HG02678 (cell line): ENCODE measurements around the gene PLA2G1B.
"Not testable (repeated sequence)": the region's sequence is repeated elsewhere in the genome, so short reads cannot be mapped to it uniquely, and the experiment has no call there.

Experiments used
- ATAC-seq: cut with Tn5 transposase; IDR thresholded peaks from one replicate; pipeline ENCODE4 v1.9.1; 2021; ENCODE audit warnings: mild to moderate bottlenecking, moderate library complexity; ENCODE audit not compliant: unreplicated experiment

Gene PLA2G1B

DNA sequence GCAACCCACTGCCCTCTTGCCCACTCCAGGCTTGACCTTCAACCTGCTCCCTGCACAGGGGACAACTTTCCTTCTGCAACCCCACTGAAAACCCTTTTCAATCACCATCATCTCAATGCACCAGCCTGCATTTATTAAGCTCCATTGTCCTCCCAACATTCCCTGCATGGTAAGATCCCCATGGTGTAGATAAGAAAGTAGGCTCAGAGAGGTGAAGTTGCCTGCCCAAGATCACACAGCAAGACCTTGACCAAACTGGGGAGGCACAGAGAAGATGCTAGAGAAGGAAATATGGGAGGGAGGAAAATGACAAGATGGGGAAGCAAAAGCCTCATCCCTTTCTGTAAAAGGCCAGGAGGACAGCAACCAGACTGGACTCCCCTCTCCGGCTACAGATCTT is 31.5 kb upstream of the PLA2G1B start:
- ATAC-seq = no peak

DNA sequence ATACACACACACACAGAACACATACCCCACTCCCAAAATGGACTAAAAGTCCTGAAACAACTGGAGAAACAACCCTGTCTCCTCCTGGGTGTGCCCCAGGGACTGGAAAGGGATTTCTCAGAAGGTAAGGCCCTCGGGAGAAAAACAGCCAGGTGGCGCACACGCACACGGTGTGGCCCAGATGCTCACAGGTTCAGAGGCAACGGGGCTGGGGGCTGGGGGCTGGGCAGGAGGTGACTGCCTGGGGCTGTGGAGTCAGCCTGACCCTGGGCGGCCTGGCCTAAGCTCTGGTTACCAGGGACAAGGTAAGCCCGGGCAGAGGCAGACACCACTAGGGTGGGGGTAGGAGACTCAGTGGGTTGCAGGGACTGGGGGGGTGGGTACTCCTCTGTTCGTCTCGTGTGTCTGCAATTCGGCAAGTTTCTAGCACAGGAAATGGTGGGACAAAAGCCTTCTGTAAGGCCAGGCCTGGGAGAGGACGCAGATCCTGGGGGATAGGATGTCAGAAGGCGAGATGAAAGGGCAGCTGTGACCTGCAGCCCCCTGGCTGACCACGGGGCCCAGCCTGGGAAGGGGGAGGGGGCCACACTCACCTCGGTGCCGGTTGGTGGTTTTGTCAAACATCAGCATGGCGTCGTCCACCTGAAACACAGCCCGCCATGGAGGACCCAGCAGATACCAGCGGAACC is 31.0 kb upstream of the PLA2G1B start:
- no peak for ATAC-seq

DNA sequence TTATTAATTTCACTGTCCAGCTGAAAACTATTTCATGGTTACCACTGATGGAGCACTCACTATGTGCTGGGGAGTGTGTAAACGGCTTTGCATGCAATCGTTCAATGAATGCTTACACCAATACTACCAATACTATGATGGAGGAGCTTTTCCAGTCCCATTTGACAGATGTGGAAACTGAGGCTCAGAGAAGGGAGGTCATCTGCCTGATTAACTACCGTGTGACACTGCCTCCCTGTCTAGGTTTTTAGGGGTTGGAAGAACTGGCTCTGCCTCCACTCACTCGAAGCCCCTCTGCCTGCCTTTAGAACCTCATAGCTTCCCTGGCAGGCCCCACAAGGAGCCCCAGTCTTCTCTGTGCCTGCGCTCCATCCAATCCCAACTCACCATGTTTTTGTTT is 29.5 kb upstream of the PLA2G1B start:
- no peak for ATAC-seq

DNA sequence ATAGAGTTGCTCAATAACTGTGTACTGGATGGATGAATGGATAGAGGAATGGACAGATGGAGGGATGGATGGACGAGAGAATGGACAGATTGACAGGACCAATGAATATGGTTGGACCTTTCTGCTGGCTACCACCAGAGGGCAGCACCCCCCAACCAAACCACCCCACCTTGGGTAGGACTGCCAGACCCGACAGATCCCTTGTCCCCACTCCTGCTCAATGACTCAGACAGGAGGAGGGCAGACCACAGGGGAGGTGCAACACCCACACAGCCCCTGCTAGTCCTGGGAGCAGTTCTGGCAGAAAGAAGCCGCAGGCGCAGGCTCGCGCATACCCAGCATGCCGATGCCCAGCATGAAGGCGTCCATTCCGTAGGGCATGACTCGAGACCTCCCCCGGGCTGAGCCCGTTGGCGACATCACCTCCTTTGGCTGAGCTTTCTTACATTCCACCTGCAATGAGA is 29.0 kb upstream of the PLA2G1B start:
- no peak for ATAC-seq

DNA sequence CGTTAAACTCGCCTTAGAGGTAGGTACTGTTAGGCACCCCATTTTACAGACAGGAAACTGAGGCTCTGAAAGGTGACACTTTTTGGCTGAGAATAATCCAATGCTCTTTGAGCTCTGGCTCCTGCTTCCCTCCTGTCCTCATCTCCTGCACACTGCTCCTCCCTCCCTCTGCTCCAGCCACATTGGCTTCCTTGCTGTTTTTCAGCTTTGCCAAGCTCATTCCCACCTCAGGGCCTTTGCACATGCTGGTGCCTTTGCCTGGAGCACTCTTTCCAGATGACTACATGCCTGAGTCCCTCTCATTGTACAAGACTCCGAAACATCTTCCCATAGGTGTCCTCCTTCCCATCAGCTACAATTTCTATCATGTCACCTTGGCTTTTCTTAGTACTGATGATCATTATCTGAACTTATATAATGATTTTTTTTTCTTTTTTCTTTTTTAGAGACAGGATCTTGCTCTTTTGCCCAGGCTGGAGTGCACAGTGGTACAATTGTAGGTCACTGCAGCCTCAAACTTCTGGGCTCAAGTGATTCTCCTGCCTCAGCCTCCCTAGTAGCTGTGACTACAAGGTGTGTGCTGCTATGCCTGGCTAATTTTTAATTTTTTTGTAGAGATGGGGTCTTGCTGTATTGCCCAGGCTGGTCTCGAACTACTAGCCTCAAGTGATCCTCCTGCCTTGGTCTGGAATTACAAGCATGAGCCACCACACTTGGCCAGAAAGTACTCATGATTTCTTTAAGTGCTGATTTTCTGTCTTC is 26.2 kb upstream of the PLA2G1B start:
- ATAC-seq = no peak

DNA sequence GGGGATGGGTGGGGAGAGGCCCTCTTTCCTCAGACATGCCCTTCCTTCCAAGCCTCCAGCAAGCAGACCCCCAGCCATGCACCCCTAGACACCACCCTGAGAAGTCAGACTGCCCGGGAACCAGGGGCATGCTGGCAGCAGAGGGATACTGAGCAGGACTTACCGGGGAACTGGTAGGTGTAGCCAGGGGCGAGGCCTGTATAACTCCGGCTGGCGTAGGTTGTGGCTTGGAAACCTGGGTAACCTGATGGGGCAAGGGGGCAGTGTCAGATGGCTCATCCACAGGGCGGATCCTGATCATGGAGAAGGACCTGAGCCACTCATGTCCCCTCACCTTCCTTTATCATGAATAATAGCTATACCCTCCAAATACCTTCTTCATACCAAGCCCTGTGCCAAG is 25.6 kb upstream of the PLA2G1B start:
- no peak for ATAC-seq

DNA sequence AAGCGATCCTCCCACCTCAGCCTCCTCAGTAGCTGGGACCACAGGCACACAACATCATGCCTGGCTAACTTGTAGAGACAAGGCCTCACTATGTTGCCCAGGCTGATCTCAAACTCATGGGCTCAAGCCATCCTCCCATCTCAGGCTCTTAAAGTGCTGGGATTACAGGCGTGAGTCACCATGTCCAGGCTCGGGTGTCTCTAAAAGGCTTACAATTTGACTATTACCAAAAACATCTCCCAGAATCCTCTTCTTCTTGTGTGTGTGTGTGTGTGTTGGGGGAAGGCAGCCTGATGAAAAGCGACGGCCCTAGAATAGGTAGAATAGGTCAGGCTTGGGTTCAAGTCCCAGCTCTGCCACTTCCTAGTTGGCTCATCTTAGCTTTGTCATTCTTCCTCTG is 24.5 kb upstream of the PLA2G1B start:
- no peak for ATAC-seq

DNA sequence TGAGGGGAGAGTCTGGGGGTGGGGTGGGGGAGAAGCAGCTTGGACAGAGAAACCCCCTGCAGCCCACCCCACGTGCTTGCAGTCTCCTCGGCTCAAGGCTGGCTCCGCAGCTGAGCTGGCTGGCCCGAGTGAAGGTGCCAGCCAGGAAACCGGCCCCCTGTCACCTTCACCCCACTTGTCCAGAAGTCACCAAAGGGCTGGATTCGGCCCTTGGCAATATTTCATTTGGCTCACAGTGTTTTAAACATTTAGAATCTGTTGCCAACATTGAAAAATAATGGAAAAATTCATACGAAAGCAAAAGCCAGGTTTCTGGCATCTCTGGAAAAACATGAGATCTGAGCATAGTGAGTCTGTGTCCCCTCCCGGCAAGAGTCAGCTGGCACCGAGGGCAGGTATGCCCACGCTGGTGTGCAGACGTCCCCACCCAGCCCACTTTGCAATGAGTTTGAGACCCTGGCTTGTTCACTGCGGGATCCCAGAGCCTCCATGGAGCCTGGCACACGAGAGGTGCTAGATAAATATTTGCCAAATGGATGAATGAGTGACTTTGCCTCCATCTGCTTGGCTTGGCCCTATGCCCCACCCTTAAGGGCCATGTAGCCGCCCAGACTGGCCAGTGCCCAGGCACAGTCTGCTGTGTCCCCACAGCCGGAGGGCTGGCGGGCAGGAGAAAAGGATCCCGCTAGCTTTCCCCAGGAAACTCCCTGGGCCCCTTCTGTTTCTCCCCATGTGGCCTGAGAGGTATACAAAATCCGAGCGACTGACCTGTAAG is 23.2 kb upstream of the PLA2G1B start:
- no peak for ATAC-seq

DNA sequence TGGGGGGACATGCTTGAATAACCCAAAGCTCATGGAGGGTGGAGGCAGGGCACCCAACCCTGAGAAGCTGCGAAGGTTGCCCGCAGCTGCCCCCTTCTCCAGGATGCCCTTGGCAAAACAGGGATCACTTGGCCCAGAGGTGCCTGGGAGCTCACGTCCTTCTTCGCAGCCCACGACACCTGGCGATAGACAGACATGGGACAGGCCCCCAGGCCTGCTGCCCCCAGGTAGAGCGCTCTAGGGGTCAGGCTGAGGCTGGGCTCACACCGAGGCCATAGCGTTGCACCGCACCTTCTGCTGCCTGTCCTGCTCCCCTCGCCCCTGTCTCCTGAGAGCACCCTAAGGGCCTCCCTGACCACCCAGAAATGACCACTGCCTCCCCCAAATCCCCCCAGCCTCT is 20.2 kb upstream of the PLA2G1B start:
- ATAC-seq = no peak

DNA sequence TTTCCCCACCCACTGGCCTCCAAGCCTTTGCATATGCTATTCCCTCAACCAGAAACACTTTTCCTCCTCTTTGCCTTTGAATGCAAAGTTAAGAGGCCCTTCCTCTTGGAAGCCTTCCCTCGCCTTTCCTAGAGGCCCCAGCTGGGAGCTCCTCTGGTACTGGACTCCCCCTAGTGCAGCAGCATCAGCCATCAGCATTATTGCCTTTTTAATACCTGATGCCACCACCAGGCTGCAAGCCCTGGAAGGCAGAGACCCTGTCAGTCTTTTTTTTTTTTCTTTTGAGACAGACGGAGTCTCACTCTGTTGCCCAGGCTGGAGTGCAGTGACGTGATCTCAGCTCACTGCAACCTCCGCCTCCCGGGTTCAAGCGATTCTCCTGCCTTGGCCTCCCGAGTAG is 19.1 kb upstream of the PLA2G1B start:
- ATAC-seq = no peak

DNA sequence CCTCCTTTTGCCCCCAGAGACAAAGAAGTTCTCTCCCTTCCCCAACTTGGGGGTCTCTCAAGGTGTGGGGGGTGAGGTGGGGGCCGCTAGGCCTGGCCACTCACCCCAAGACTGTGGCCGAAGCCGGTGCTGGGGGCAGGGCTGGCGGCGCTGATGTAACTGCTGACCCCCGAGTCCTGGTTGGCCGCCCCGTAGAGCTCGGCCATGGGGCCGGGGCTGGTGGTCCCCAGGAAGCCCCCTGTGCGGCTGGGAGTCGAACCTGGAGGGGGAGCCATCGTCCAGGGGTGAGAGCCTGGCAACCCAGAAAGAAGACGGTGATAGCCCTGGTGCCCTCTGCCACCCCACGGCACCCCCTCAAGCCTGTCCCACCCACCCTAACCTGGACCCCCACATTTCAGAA is 18.5 kb upstream of the PLA2G1B start:
- no peak for ATAC-seq

DNA sequence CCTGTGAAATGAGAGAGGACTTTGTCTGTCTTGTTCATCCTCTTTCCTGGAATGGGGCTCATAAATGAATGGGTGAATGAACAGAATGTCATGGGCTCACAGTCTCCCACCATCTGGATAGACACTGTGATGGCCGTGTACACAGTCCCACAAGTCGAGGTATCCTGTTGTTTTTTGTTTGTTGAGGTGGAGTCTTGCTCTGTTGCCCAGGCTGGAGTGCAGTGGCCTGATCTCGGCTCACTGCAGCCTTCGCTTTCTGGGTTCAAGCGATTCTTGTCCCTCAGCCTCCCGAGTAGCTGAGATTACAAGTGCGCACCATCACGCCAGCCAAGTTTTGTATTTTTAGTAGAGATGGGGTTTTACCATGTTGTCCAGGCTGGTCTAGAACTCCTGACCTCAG is 16.1 kb upstream of the PLA2G1B start:
- no peak for ATAC-seq

DNA sequence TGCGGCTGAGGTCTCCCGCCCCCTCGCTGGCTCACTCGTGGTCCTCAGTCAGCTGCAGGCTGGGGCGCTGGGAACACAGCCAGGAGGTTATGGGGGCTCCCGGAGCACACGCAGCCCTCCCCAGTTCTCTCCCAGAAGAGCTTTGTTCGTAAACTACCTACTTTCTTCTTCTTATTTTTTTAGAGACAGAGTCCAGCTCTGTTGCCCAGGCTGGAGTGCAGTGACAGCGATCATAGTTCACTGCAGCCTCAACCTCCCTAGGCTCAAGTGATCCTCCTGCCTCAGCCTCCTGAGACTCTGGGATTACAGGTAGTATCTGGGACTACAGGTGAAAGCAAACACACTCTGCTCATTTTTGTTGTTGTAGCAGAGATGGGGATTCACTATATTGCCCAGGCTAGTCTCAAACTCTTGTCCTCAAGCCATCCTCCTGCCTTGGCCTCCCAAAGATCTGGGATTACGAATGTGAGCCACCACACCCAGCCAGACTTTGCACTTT is 15.5 kb upstream of the PLA2G1B start:
- no peak for ATAC-seq

DNA sequence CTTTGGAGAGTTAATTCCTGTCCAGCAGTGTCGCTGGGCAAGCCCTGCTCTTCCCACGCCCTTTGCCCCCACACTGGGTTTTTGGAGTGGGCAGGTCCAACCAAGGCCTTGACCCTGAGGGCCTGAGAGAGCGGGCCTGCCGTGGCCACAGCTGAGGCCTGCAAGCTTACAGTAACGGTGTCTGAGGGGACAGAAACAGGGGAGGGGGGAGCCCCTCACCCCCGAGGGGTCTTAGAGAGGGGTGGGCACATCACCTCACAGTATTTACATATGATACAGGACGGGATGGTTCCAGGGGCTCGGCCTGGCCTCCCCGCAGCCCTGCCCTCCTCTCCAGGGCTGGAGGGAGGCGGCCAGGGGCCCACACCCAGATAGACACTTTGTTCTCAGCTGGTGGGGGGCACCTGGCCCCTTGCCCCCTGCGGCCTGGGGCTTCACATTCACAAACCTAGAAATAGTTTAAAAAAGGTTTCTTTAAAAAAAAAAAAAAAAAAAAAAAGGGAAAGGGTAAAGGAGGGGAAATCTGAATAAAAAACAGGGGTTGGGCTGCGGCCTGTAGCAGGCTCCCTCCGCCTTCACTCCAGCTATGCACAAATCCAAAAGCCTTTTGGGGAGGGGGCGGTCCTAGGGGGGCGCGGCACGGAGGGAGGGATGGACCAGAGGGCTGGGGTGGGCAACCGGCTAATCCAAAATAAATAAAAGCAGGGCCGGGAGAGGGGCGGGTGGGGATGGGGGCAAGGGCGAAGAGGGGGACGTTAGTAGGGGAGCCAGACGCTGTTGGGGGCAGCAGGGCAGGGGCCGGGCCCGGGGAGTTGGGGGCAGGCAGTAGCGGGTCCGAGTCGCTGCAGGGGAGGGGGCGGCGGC is 14.8 kb upstream of the PLA2G1B start:
- no peak for ATAC-seq

DNA sequence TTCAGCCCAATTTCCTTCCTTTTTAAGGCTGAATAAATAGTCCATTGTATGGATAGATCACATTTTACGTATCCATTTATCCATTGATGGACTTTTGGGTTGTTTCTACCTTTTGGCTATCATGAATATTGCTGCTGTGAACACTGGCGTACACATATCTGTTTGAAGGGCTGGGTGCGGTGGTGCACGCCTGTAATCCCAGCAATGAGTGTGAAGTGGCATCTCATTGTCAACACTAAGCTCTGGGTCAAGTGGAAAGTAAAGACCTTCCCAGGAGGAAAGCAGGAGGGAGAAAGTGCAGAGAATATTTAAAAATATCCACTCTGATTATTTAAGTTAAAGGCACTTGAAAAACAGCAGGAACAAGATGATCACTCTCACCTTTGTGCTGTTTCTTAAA is 11.7 kb upstream of the PLA2G1B start:
- no peak for ATAC-seq

DNA sequence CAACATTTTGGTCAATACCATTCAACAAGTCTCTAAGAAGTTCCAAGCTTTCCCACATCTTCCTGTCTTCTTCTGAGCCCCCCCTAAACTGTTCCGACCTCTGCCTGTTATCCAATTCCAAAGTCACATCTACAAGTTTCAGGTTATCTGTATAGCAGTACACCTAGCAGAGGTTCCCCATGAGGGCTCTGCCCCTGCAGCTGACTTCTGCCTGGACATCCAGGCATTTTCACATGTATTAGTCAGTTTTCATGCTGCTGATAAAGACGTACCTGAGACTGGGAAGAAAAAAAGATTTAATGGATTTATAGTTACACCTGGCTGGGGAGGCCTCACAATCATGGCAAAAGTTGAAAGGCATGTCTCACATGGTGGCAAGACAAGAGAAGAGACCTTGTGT is 10.2 kb upstream of the PLA2G1B start:
- ATAC-seq = no peak

DNA sequence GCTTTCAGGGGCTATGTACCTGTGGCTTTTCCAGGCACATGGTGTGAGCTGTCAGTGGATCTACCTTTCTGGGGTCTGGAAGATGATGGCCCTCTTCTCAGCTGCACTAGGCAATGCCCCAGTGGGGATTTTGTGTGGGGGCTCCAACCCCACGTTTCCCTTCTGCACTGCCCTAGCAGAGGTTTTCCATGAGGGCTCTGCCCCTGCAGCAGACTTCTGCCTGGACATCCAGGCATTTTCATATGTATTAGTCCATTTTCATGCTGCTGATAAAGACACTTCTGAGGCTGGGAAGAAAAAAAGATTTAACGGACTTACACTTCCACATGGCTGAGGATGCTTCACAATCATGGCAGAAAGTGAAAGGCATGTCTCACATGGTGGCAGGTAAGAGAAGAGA is 8.8 kb upstream of the PLA2G1B start:
- ATAC-seq = not testable (repeated sequence)

DNA sequence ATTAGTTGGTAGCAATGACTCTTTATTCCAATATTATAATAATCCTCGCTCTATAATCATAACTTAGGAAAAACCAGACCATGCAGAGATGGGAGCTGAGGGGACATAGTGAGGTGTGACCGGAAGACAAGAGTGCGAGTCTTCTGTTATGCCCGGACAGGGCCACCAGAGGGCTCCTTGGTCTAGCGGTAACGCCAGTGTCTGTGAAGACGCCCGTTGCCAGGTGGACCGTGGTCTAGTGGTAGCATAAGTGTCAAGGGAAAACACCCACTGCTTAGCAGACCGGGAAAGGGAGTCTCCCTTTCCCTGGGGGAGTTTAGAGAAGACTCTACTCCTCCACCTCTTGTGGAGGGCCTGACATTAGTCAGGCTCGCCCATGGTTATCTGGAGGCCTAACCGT is 7.9 kb upstream of the PLA2G1B start:
- not testable (repeated sequence) for ATAC-seq

DNA sequence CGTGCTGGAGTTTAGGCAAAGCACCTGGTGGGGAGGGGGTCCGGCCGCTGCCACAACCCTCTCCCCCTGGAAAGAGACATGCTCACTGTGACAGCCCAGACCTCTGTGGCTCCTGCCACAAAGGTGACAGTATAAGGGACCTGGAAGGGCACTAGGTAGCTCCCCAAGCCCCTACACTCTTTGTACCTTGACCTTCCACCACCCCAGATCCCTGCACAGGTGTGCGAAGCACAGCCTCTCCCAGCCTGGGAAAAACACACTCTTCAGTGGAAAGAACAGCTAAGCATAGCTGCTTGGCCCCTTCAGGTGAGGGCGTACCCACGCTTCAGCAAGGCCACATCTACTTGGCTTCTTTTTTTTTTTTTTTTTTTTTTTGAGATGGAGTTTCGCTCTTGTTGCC is 4.9 kb upstream of the PLA2G1B start:
- no peak for ATAC-seq

DNA sequence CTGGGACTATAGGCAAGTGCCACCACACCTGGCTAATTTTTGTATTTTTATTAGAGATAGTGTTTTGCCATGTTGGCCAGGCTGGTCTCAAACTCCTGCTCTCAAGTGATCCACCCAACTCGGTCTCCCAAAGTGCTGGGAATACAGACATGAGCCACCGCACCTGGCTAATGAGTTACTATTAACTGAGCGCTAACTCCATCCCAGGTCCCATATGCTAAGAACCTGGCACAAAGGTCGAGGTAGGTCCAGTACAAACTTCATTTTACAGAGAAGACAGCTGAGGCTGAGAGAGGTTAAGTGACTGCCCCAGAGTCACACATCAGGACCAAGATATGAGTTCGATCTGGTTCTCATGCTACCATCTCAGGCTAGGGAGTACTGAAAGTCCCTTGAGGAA is 4.5 kb upstream of the PLA2G1B start:
- no peak for ATAC-seq

DNA sequence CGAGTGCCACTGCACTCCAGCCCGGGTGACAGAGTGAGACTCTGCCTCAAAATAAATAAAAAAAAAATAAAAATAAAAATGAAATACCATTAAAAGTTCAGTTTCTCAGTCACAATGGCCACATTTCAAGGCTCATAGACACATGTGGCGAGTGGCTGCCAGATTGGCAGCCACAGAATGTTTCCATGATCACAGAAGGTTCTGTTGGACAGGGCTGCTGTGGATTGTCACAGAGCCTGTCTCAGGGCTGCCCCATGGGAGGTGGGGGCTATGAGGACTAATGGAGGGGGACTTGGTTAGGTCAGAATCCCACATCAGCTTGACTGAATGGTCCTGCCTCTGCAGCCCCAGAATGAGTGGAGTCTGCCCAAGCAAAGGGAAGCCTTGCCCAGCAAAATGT is 3.8 kb upstream of the PLA2G1B start:
- ATAC-seq = no peak
